Measurements from ENCODE around the gene ZIC4. TPM values are rescaled to one million over a fixed set of nuclear protein-coding genes. Genes with fewer than 3 reads are reported as not detected.

The ZIC4 gene
- total RNA-seq, 1 donor from 2014 or later: not detected

GRCh38 chr3:147336543-147337278 lies 69.6 kb downstream of the ZIC4 start:
- Mint-ChIP-seq H3K27me3 (ENCODE audit: low read depth) (peaks cover 63% of the 10 kb centered on the region), H3K9me3 (no peaks in the 10 kb centered on the region), H3K27ac (no peak overlapping the region), H3K36me3 (no peaks in the 10 kb centered on the region), H3K4me1 (no peaks in the 10 kb centered on the region), H3K4me3 (no peak overlapping the region)
- TF ChIP-seq CTCF (IDR thresholded peaks at IDR 0.05; ENCODE audit: unreplicated experiment): no peak
- no peak for DNase-seq (ENCODE audit: low spot score in 2 of 2, unreplicated experiment in 2 of 2)

Other genes starting within 250 kb of the ZIC4 start
- 0.22 TPM in 1 of 3 replicates, not detected in the others for gene ZIC1, start 2.8 kb upstream of the ZIC4 start, total RNA-seq